Measurements from ENCODE around the gene SDK2. TPM values are rescaled to one million over a fixed set of nuclear protein-coding genes. Genes with fewer than 3 reads are reported as not detected.

The SDK2 gene
- total and polyA plus RNA-seq, 2 of the 8 experiments (the other 6 are each of a cell fraction or from before 2014, with no cell fraction given) = 3.9 to 4.1 TPM

DNA sequence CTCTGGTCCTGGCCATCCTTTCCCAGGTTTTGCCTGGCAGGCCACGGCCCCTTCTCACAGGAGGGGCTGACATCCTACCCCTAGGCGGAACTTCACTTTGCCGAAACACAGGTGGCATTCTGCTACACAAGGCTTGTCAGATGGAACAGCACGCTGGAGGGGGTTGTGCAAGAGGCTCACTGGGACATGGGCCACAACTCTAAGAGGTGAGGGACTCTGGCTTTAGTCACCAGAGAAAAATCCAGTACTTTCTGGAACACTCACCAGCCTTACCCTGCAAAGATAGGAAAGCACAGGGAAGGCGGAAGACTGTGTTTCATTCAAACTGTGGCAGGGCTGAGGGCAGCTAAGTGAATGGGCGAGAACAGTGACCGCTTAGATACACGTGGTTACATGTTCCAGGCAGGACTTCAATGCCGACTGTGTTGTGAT lies 350.7 kb downstream of the SDK2 start:
- Histone ChIP-seq H3K23me2 (ENCODE audit: low read depth, low read length) (no peaks in the 10 kb centered on the region; the same call in 1 of the 2 replicates), H3K9me3 (ENCODE audit: insufficient read depth in 2 of 2, low read depth in 1 of 2, low read length in 1 of 2) (no peaks in the 10 kb centered on the region), H3K9ac (replicated peaks in 1 of 4; ENCODE audit: extremely low read depth in 1 of 4, low read depth in 3 of 4, low read length in 3 of 4) (0 out of 7 replicates have a peak overlapping the region, but pooled peaks of 1 of the 4 experiments have one; percentile 16), H4K20me1 (replicated peaks in 1 of 2; ENCODE audit: control insufficient read depth in 1 of 2, insufficient read depth in 2 of 2, low read length in 2 of 2) (peaks cover 4% of the 10 kb centered on the region in 2 experiments), H3K4me2 (ENCODE audit: insufficient read depth in 1 of 2, low read depth in 2 of 2, low read length in 2 of 2) (no peak overlapping the region), H3K18ac (ENCODE audit: extremely low read depth, low read length) (no peak overlapping the region), H3K27ac (ENCODE audit: low read depth, low read length) (no peak overlapping the region), H4K91ac (replicated peaks; ENCODE audit: insufficient read length, low read length) (no peak overlapping the region), H3K4me1 (replicated peaks in 1 of 4; ENCODE audit: control insufficient read depth in 3 of 4, insufficient read depth in 4 of 4, low read length in 3 of 4) (peaks cover 0 to 5% (median 0%) of the 10 kb centered on the region in 4 experiments; a peak in 1 of 7 replicates), H2BK120ac (replicated peaks; ENCODE audit: low read depth, low read length) (no peak overlapping the region), H2BK5ac (ENCODE audit: low read depth, low read length) (0 out of 2 replicates have a peak overlapping the region, but pooled peaks have one; percentile 39), H3K4me3 (ENCODE audit: extremely low read depth in 1 of 4, insufficient read depth in 2 of 4, low read depth in 3 of 4, low read length in 4 of 4) (no peak overlapping the region), H3K27me3 (replicated peaks in 1 of 4; ENCODE audit: control insufficient read depth in 3 of 4, extremely low read depth in 1 of 4, insufficient read depth in 3 of 4, low read length in 3 of 4) (no peaks in the 10 kb centered on the region), H2BK15ac (ENCODE audit: low read length) (no peak overlapping the region), H2BK20ac (ENCODE audit: low read length) (no peak overlapping the region), H3K4ac (replicated peaks; ENCODE audit: insufficient read length, low read depth, low read length) (no peak overlapping the region), H3K56ac (replicated peaks; ENCODE audit: insufficient read length, low read depth, low read length) (no peak overlapping the region), H4K8ac (ENCODE audit: extremely low read depth, insufficient read depth, low read length) (no peak overlapping the region), H4K5ac (ENCODE audit: insufficient read length, low read depth, low read length) (no peak overlapping the region), H3K14ac (ENCODE audit: insufficient read length) (no peak overlapping the region), H3K79me2 (ENCODE audit: control insufficient read depth in 1 of 2, insufficient read depth in 2 of 2, low read length in 2 of 2) (peaks cover 0 to 7% of the 10 kb centered on the region in 2 experiments; a peak in 1 of 4 replicates), H2BK12ac (ENCODE audit: low read depth, low read length) (no peak overlapping the region), H3K36me3 (ENCODE audit: control insufficient read depth in 2 of 4, insufficient read depth in 4 of 4, low read length in 3 of 4) (no peaks in the 10 kb centered on the region), H2AFZ (ENCODE audit: low read length) (no peak overlapping the region), H2AK5ac (ENCODE audit: low read depth, low read length) (no peak overlapping the region), H3K23ac (ENCODE audit: insufficient read length) (no peak overlapping the region), H3K79me1 (ENCODE audit: low read depth, low read length) (peaks cover 8% of the 10 kb centered on the region)
- TF ChIP-seq TAF7 (optimal IDR thresholded peaks at IDR 0.05; ENCODE audit: borderline replicate concordance, low read depth, low read length) = no peak
- no peak for DNase-seq (ENCODE audit: low read depth in 1 of 2, low spot score in 2 of 2)
- ChIA-PET POLR2A (ENCODE audit: partially characterized antibody) (no interaction called here), CTCF (ENCODE audit: partially characterized antibody) (interaction anchor here (1.2 kb wide), 1 partner anchor 21 kb away, joined by 3 read pairs; no protein-coding TSS in a partner anchor)
- 83% methylated on average over 9 of the region's 9 CpGs; no CpG with 5 or more reads in 1 of the 2 experiments for WGBS, 2 experiments (ENCODE audit: extremely low coverage in 1 of 2, insufficient coverage in 1 of 2, insufficient read length in 1 of 2, insufficient replicate concordance in 2 of 2, low coverage in 1 of 2, low lambda C conversion rate in 2 of 2, missing lambda C conversion rate in 1 of 2)
- no peak for FAIRE-seq
